HG02852 (cell line): ENCODE data around the gene NTPCR.

ENCODE experiments used
- ATAC-seq: cut with Tn5 transposase; IDR thresholded peaks from one replicate; pipeline ENCODE4 v1.9.1; 2021; ENCODE audit warnings: mild to moderate bottlenecking, moderate library complexity; ENCODE audit not compliant: unreplicated experiment

Gene NTPCR

GRCh38 chr1:232956081-232956480, 5.7 kb downstream of the NTPCR start:
- no peak for ATAC-seq

GRCh38 chr1:232958067-232958466, 7.7 kb downstream of the NTPCR start:
- ATAC-seq = no peak

GRCh38 chr1:232962761-232963745, 12.6 kb downstream of the NTPCR start:
- no peak for ATAC-seq

- no peak for ATAC-seq
Observed at GRCh38 chr1:232964601-232965000, 14.2 kb downstream of the NTPCR start.

GRCh38 chr1:232965124-232965911, 14.9 kb downstream of the NTPCR start:
- peak; percentile 47 for ATAC-seq

- no peak for ATAC-seq
Observed at GRCh38 chr1:232965912-232966217, 15.5 kb downstream of the NTPCR start.

- no peak for ATAC-seq
Observed at GRCh38 chr1:232966663-232967062, 16.3 kb downstream of the NTPCR start.

GRCh38 chr1:232968391-232968790, 18.0 kb downstream of the NTPCR start:
- no peak for ATAC-seq

GRCh38 chr1:232968965-232969364, 18.6 kb downstream of the NTPCR start:
- no peak for ATAC-seq

GRCh38 chr1:232969799-232970198, 19.4 kb downstream of the NTPCR start:
- no peak for ATAC-seq

GRCh38 chr1:232970508-232970907, 20.1 kb downstream of the NTPCR start:
- no peak for ATAC-seq

GRCh38 chr1:232973652-232974611, 23.5 kb downstream of the NTPCR start:
- ATAC-seq = no peak

- no peak for ATAC-seq
Observed at GRCh38 chr1:232974971-232975370, 24.6 kb downstream of the NTPCR start.

- peak; percentile 64 for ATAC-seq
Observed at GRCh38 chr1:232978091-232978634, 27.8 kb downstream of the NTPCR start.

GRCh38 chr1:232978815-232979214, 28.4 kb downstream of the NTPCR start:
- ATAC-seq = no peak

GRCh38 chr1:232979558-232979957, 29.1 kb downstream of the NTPCR start:
- ATAC-seq = no peak

- ATAC-seq = no peak
Observed at GRCh38 chr1:232980355-232980978, 30.1 kb downstream of the NTPCR start.

- ATAC-seq = no peak
Observed at GRCh38 chr1:232980986-232981560, 30.7 kb downstream of the NTPCR start.

GRCh38 chr1:232982238-232982944, 32.0 kb downstream of the NTPCR start:
- ATAC-seq = no peak
